NCI-H187 treated with DMSO at 0.1 percent for 48 hours (cell line): Measurements from ENCODE around the gene KCNMA1.

Source experiments
- DNase-seq: peaks from one replicate; lab custom pipeline; 2025; lab: John Stamatoyannopoulos, UW

Gene KCNMA1

DNA sequence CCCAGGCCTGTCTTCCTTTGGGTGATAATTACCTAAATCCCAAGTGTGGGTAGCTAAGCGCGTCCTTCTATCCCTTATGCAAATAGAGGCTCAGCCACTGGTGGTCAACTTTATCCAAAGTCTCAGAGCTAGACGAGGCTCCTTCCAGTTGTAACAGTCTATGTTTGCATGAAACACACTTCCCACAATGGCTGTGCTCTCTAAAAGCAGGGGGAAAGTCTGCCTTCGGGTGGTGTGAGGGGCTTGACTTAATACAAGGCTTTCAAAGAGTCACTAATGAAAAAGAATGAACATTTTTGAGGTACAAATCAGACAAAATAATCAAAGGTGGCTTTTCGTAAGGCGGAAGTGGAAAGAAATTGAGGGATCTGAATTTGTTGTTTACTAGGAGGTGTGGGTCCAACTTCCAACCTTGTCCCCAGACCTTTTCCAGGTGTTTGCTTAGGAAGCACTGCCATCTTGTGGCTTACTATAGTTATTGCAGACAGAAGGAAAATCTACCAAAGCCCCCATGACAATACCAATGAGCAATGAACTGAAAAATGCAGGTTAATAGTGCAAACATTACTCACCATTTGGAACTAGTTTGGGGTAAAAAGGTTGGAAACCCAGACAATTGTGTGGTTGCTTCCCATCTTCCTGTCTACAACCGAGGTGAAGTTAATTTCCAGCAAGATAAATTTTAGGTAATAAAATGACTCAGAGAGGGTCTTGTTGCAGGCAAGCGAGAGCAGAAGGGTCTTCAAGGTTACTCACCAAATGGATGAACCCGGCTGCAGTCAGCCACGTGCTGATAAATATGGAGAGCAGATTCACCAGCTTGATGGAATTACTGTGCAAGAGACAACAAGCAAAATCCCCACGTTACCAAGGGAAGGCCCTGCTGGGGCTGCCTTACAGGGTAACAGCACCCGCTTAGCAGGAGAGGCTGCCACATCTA, 525.7 kb downstream of the KCNMA1 start:
- DNase-seq = no peak

DNA sequence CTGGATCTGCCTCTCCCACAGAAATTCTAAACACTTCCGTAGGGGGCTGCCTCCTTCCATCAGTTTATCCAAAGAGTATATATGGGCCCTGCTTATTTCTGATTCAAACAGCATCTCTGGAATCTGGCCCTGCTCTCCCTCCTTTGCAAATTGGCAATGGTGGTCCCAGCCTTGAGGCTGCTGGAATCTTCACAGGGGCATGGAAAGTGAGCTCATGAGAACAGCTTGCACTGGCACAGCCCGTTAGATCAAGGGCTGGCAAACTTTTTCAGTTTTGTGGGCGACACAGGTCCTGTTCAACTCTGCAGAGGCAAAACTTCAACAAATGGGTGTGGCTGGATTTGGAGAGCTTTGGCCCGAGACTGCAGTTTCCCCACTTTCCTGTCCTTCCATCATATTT, 526.9 kb downstream of the KCNMA1 start:
- DNase-seq = no peak

- no peak for DNase-seq
These were observed 528.1 kb downstream of the KCNMA1 start for GRCh38 chr10:77109351-77109994.

DNA sequence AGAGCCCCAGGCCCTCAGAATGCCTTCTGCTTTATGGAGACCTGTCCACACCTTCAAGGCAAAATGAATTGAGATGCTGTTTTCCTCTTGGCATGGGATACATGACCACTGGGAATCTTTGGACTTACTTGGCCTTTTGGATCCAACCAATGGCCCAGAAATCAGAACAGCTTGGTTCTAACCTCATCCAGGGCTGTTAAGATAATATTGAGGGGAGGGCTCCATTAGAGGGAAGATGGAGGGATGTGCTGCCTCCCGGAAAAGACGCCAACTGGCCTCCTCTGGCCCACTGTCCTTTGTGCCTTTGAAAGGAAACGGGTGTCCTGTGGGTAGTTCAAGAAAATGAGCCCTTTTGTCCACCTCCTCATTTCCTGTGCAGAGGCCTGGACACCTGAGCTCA, 530.9 kb downstream of the KCNMA1 start:
- no peak for DNase-seq

DNA sequence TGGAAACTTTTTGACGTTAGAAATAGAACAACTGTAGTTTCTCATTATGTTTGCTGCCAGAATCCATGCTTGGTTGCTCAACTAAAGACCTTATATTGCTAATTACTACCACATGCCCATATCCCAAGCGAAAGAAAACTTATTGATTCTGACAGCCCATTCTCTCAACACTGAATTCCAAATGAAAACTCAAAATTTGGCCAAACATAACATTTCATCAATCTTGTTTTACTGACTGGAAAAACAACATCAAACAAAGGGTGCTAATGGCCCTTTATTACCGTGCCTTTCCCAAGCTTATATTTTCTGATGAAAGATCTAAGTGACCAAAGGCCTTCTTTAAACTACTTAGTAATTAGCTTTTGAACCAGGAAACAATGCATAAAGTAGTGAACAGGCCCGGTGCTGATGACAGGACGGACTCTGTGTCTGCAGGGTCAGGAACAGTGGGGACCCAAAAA, 531.8 kb downstream of the KCNMA1 start:
- no peak for DNase-seq

DNA sequence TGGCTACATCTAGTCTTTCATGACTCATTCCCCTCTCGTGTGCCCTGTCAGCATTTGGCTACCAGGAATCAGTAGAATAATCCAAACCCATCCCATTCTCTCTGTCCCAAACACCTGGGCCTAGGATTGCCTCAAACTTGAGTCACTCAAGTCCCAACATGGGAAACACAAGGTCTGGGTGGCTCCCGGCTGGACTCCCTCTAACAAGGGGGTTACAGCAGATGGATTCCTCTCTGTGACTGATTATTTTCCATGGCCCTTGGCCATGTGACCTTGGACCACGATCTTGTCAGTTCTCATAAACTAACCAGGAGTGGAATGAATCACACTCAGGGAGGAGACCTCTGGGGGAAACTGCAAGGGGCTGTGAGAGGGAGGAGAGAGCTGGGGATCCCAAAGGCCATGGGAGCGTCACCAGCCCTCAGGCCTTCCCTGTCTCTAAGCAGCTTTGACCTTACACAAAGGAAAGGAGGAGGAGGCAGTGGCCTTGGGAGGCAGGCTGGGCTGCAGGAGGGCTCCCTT, 533.1 kb downstream of the KCNMA1 start:
- DNase-seq = no peak

DNA sequence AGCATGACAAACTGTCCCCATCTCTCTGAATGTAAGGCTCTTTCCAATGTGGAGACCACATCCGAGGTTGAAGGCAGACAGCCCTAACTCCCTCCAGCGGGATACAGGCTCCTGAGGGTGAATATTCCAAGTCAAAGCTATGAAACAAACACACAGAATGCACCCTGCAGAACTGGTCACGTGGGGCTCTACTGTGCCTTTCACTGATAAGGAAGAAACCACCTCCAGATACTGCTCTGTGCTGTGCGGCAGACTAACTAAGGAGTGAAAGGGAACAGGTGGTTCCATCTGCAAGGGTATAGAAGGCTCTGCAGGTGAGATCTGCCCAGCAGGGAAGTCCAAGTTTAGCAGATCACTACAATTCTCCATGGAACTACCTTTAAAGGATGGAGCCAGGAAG, 534.4 kb downstream of the KCNMA1 start:
- no peak for DNase-seq

- DNase-seq = no peak
These were observed 536.3 kb downstream of the KCNMA1 start for GRCh38 chr10:77101341-77101740.

DNA sequence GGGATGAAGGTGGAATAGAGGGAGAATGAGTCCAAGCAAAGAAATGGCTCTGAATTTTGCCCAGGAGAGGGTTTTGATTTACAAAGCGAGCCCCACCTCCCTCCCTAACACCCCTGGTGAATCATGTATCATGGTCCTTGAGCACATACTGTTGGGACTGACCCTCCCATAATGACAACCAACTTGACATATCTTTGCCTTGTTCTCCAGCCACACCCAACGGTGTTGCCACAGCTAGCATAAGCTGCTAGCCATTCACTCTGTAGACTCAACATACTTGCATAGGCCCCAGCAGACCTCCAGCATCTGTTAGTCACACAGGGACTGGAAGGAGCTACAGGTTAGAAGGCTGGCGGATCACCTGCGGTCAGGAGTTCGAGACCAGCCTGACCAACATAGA, 538.5 kb downstream of the KCNMA1 start:
- no peak for DNase-seq

DNA sequence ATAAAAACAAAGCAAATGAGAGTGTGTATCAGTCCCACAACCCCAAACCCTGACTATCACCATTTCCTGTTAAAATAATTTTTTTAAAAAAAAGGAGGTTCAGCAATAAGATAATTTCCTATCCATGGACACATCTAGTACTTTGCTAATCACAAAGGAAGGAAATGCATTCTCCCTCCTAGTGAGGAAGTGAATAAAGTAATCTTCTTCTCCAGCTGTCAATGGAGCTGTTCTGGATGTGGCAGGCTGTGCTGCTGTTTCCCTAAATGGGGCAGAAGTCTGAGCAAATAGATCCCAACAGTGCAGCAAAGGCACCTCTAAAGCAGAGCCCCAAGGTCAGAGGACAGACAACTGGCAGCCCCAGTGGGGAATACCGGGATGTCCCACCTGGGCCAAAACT, 540.0 kb downstream of the KCNMA1 start:
- DNase-seq = no peak

DNA sequence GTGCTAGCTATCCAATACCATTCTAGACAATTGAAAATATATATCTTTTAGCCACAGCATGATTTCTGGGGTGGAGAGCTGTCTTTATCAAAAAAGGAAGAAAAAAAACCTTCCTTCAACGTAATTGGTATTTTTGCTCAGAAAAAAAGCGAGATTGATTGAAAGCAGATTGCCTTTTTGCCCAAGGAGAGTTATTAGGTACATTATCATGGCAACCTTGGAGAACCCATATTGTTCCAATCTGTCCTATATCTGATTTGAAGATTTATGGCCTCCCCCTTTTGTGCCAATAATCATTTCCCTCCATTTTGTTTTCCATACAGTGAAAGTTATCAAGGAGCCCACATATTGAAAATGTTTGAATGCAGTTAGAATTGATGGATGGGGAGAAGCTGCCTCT, 544.5 kb downstream of the KCNMA1 start:
- DNase-seq = no peak

DNA sequence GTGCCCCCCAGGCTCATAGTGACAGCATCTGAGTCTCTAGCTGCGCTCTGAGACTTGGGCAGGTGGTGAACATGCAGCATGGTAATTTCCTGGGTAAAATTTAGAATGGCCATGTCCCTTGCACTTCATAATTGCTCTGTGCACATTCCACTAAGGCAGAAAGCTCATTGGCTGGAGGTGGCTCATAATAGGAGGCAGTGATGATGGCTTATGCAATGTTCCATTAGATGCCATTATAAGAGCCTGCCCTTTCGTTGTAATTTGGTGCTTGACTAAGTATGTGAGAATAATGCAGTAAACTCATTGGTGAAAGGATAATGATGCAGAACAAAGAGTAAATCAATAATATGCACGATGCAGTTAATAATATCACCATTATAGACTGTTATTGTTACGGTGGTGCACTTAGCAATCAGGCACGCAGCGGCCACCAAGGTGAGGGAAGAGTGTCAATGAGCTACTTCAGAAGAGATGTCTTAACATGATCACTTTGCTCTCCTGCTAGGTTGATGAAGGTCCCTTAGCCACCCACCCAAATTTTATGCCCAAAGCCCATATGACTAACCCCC, 545.9 kb downstream of the KCNMA1 start:
- DNase-seq = no peak

DNA sequence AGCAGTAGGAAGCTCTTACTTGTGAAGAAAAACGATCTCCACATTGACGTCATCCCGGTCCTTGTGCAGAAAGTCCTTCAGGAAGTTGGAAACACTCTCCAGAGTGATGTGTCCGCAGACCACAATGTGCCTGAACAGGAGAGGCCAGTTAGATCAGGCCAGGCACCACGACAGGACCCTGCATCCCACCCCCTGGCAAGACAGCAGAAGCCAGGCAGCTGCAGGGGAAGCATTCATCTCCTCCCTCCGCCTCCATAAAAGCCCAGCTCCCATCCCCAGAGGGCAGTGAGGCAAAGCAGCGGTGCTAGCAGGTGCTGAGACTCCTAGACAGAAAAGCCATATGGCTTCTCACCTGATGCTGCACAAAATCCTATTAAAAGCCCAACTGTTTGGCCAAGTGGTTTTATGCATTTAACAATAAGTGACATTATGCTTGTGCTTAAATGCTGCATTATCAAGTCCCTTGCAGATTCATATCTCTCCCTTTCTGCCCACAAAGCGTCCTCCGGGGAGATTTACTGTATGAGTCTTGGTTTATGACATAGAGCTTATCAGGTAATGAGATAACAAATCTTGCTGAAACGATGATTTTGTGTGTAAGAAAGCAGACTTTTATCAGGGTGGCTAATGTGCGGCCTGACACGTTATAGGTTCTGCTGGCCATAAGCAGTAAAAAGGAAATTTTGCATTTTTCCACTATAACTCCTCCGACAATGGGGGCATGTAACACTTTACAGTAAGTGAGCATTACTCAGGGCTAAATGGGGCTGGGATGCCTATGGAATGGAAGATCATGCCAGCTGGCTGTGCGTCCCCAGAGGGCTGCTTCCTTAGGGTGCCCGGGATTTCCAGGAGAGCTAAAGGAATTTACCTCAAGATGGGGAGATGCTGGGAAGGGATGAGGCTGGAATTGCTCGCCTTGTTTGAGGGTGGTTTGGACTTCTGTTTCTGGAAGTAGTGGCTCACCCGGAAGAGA, 546.9 kb downstream of the KCNMA1 start:
- DNase-seq = no peak

DNA sequence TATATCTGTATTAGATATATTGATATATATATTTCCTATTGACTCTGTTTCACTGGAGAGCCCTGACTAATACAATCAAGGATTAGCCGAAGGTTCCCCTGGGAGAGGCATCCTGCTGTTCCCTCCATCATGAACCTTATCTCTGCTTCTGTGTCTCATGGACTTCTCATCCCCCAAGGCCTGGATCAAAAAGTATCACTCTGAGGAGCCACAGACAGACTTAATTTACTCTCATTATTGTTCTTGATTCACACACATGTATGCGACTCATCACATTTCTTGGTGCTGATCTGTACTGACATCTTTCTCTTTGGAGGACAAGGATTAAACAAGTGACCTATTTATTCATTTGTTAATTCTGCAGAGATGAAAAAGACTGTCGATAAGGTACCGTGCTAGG, 550.2 kb downstream of the KCNMA1 start:
- no peak for DNase-seq

DNA sequence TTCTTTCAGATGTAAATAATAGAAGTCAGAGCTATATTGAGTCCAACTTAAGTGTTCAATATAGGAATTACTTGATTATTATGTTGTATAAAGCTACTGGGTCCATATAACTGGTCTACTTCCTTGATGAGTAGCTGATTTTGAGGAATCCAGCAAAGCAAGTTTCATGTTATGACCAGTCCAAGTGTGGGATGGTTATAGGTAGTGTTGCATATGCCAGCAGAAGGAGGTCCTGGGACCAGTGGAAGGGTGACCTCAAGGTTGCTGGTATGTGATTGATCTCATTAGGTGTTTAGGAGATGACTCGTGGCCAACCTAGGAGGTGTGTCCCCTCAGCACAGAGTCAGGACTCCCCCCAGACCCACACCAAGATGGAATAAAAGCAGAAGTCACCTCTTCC, 551.5 kb downstream of the KCNMA1 start:
- no peak for DNase-seq

DNA sequence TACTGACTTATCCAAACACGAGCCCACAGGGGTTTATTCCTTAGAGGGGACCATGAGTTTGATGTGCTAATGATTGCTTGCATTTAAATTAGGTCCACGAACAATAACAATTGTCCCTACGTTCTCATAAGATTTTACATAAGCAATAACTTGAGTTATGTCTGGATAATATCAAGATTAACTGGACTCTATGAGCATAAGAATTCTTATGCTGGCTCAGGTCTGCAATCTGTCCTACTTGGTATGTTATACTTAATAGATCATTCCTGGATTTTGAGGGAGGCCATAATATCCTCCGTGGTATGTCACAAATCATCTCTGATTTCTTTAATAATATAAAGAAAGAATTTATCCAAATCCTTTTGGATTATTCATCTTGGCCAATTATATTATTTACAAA, 552.3 kb downstream of the KCNMA1 start:
- no peak for DNase-seq

- DNase-seq = no peak
These were observed 553.0 kb downstream of the KCNMA1 start for GRCh38 chr10:77084431-77085144.

DNA sequence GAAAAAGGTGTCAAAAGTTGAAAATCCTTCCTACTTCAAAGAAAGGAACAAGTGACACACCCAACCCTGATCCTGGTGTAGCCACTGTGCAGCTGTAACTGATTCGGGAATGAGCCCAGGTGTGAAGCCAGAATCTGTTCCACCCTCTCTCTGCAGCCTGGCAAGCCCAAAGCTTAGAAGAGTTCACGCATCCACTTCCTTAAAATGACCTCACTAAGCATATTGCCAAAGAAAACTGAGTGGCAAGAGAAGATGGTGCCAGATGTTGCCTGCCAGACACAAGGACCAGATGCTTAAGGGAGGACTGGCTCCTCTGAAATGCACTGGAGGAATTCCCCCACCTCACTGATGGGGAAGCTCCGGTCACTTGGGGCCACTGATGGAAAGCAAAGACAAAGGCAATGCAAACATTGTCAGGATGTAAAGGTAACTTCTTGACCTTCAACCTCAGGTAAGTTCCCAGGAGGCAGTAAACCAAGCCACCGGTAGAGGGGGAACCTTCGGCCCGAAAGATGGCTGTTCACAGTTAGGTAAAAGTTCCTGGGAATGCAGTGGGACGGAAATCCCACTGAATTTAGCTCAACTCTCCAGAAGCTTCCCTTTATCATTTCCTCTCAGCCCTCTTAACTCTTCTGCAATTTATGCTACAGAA, 554.9 kb downstream of the KCNMA1 start:
- no peak for DNase-seq

- DNase-seq = no peak
These were observed 556.1 kb downstream of the KCNMA1 start for GRCh38 chr10:77081481-77081891.

- DNase-seq = no peak
These were observed 557.1 kb downstream of the KCNMA1 start for GRCh38 chr10:77080361-77081027.
